GM19328 (cell line): ENCODE measurements around the gene CFAP107.
"Not testable (repeated sequence)": the region's sequence is repeated elsewhere in the genome, so short reads cannot be mapped to it uniquely, and the experiment has no call there.

Experiments used
- ATAC-seq: cut with Tn5 transposase; IDR thresholded peaks from one replicate; pipeline ENCODE4 v1.9.1; 2021; ENCODE audit warnings: mild to moderate bottlenecking, moderate library complexity; ENCODE audit not compliant: unreplicated experiment

CFAP107 gene, protein sequence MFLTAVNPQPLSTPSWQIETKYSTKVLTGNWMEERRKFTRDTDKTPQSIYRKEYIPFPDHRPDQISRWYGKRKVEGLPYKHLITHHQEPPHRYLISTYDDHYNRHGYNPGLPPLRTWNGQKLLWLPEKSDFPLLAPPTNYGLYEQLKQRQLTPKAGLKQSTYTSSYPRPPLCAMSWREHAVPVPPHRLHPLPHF

DNA sequence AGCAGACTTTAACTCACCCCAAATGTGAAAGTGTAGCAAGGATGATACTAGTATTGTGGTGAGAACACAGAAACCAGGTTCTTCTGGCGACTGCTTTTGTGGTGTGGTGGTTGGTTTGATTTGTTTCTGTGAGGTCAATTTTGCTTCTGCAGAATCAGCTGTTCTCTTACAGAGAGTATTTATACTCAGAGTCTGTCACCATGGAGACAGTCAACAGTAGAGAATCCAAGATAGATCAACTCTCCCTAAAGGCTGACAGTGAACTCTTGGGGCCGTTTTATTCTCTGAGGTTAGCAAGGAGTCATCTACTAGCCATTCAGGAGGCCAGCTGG is at the start of gene CFAP107:
Gene CFAP107 (plus strand): TSS at position 209 of the 332 bp plus-strand sequence. CDS start 231 bp downstream, outside the sequence.
- ATAC-seq = no peak

DNA sequence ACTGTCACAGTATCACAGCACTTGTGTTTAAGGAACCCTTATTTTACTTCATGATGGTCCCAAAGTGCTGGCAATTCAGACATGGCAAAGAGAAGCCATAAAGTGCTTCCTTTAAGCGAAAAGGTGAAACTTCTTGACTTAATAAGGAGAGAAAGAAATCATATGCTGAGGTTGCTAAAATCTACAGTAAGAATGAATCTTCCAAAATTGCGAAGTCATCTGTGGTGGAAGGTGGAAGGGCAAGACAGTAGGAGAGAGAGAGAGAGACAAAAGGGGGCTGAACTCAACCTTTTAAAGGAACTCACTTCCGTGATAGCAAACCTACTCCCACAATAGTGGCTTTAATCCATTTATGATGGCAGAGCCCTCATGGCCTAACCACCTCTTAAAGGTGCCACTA is 49.3 kb upstream of the CFAP107 start:
- no peak for ATAC-seq

DNA sequence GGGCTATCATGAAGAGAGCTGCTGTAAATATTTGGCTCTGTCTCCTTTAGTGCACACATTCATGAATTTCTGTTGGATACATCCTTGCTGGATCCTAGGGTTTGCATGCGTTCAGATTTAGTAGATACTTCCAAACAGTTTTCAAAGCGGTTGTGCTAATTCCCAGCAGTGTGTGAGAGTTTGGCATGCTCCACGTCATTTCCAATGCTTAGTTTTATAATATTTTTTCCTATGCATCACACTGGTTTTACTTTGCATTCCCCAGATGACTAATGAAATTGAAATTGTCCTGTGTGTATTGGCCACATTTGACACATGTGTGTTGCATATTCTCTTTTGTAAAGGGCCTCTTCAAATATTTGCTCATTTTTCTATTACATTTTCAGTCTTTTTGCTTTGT is 48.6 kb upstream of the CFAP107 start:
- ATAC-seq = no peak

DNA sequence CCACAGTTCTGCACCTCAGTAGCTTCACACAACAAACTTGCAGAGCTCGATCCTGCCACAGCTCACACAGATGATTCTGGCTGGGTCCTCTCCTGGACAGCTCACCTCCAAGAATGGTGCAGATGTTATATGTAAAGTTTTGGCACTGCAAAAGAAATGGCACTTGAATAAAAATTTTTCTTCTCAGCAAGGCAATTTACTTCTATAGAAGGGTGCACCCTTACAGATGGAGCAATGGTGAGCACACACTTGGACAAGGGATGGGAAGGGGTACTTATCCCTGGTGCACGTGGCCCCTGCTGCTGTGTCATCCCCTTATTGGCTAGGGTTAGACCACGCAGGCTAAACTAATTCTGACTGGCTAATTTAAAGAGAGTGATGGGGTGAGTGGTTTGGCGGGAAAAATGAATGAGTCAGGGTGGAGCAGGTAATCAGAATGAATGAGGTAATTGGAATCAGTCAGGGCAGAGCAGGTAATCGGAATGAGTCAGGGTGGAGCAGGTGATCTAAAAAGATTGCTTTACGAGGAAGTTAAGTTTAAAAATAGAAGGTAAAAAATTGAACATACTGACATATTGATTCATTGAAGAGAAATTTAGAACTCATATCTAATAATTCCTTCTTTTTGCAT is 42.1 kb upstream of the CFAP107 start:
- no peak for ATAC-seq

DNA sequence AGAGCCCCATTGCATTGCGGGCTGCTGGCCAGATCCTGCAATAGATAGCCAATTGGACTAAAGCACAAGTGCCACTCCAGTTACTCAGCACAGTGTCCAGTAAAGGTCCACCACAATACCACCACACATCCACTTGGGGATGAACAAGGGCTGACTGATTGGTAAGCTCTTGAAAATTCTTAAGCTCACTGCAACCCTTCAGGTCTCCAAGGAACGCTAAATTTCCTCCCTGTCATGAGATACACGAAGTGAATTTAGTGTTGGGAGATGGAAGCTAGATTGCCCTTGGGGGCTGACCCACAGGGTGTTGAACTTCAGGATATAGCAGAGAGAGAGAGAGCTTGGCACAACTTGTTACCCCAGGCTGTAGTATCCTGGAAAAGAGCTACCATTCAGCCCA is 39.9 kb upstream of the CFAP107 start:
- ATAC-seq = no peak

DNA sequence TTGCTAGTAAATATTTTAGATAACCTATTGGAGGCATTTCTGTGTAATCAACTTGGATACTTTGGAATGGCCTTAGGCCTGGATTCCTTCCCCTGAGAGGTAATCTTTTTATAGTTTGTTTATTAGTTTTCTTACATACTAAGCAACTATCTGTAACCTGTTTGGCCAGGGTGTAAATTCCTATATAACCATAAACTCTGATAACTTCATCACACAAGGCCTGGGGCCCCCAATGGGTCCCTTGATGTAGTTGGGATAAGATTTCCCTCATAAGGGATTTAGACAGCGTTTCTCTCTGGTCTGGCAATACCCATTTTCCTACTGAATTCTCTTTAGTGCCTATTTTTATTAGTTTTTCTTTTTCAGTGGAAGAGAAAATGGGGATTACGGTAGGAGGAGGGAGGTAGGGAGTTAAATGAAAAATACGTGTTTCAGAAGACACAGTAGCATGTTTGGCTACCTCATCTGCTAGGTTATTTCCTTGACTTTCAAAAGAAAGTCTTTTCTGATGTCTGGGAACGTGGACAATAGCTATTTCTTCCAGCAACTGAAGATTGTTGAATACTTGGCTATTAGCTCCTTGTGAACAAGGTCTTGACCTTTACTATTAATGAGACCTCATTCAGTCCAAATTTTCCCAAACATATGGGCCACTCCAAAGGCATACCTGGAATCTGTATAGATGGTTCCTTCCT is 37.5 kb upstream of the CFAP107 start:
- no peak for ATAC-seq

DNA sequence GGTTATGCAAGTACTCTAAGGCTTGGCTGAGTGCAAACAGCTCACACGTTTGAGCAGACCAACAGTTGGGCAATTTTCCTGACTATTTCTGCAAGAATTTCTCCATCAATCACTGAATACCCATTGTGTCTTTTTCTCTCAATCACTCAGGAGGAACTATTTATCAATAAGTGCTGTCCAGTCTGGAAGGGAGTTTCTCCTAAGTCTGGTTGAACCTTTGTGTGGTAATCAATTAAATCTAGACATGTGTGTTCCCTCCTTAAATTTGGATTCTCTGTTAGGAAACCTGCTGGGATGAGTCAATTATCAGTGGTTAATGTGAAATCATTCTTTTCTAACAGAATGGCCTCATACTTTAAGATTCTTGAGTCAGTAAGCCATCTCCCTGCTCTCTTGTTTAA is 36.9 kb upstream of the CFAP107 start:
- no peak for ATAC-seq

DNA sequence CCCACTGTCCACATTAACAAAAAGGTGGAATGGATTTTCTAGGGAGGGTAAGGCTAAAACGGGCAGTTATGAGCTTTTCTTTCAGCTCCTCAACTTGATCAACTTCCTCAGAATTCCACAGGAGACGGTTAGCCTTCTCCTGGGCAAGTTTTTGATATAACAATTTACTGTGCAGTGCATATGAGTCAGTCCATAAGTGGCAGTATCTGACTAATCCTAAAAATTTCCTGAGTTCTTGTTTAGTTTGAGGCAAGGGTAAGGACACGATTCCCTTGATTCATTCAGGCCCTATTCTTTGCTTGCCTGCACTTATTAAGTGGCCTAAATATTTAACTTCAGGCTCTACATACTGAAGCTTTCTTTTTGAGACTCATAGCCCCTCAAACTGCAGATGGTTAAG is 36.3 kb upstream of the CFAP107 start:
- no peak for ATAC-seq

DNA sequence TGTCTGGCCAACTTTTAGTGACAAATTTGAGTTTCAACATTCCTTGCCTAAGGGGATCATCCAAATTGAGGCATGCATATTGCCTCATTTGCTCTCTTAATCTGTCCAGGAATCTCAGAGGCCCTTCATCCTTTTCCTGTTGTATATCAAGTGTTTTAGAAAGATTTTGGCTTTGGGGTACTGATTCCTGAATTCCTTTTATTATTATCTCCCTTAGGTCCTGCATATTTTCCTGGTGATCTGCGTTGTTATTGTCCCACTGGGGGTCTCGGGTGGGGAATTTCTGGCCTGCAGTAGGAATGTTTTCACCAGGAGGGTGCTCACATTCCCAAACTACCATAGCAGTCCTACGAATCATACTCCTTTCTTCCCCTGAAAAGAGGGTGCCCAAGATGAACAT is 34.5 kb upstream of the CFAP107 start:
- ATAC-seq = no peak

DNA sequence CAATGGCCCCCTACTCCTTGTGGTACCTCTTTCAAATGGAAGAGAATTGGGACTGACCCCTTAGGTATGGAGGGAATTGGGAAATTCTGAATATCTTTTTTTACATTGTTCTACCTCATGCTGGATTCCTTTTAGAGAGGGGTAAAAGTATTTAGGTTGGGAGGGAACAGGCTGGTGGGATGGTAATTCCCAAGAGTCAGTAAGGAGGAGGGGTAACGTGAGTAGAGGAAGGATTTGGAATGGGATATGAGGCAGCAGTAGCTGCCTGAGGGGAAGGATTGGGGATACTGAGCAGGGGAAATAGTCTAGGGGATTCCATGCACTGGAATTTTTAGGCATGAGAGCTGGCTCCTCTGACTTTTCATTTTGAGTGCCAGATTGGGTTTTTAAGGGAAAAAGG is 33.9 kb upstream of the CFAP107 start:
- ATAC-seq = no peak

DNA sequence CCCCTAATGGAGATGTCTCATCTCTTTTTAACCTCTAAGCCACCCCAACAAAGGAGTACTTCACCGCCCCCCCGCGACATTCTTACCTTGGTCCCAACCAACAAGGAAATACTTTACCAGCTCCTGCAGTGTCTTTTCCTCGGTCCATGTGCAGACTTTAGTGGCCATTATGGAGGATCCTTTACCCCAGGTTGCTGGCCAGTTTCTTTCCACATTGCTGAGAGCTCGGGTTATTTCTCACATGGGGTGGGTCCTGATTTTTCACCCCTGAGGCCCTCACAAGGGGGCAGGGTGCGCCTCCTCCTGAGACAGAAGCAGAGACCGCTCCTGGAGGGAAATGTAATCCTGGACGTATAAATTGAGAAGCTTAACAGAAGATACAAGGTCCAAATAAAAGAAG is 33.1 kb upstream of the CFAP107 start:
- ATAC-seq = no peak

DNA sequence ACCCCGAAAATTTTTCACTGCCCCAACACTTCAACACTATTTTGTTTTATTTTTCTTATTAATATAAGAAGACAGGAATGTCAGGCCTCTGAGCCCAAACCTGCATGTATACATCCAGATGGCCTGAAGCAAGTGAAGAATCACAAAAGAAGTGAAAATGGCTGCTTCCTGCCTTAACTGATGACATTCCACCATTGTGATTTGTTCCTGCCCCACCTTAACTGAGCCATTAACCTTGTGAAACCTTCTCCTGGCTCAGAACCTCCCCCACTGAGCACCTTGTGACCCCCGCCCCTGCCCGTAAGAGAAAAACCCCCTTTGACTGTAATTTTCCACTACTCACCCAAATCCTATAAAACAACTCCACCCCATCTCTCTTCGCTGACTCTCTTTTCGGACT is 32.3 kb upstream of the CFAP107 start:
- not testable (repeated sequence) for ATAC-seq

DNA sequence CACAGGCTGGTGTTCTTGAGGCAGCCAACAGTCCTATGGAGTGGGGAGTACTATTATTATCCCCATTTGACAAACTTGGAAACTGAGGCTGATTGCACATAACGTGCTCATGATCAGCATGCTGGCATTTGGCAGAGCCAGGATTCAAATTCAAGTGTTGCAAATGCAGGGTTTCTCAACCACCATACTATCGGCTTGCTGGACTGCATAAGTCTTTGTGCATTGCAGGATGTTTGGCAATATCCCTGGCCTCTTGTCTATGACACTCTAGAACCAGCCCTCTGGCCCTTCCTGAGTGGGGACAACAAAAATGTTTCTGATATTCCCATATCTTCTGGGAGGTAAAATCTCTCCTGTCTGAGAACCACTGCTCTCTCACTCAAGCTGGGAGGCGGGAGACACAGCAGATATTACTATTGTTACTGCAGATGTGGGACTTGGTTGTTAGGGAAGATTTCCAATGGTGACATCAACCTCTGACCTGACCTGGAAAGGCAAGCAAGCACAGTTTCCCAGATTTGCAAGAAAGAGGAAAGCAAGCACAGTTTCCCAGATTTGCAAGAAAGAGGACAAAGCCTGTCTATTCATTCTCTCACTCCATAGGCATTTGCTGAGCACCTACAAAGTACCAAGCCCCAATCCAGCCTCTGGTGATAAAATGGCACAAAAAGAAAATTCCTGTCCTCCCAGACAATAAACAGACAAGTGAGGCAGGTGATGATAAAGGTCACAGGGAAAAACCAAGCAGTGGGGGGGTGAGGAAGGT is 31.1 kb upstream of the CFAP107 start:
- ATAC-seq = no peak

DNA sequence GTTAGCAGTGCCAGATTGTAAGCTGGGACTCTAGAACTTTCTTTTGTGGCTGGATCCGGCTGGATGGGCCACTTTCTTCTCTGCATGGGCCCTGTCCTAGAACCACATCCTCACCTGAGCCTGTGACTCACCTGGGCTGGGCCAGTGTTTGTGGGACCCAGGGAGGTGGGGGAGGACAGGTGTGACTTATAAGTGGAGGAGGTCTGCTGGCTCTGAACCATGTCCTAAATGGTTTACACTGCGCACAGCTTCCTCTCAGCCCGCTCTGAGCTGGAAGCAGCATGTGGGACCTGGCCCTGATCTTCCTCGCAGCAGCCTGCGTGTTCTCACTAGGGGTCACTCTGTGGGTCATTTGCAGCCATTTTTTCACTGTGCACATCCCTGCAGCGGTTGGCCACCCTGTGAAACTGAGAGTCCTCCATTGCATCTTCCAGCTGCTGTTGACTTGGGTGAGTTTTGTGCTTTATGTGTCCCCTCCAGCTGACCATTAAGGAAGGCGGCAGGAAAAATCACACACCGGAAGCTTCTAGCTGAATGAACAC is 30.0 kb upstream of the CFAP107 start, which contains the start of gene AADACL3:
Gene AADACL3 (plus strand): TSS at position 215 of the 542 bp plus-strand sequence. CDS start 67 bp downstream, at position 282.
- no peak for ATAC-seq

DNA sequence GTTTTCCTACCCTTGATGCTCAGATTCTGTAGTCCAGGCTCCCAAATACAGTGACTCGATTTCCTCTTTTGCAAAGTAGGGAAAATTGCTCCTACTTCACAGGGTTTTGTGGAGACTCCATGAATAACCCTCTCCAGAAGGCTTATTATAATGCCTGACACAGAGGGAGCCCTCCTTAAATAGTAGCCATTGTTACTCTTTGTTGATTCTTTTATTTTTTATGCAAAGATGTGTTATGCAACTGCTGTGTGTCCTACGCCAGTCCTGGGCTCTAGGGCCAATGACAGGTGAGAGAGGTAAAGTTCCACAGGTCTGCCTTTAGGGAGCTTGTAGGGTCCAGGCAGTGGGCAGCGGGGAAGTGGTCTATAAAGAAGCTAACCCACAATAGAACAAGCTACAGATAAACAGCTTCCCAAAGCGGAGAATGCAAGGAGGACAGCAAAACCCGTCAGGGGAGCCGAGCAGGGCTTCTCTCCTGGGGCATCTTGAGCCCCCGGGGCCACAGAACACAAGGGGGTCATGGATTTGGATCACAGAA is 28.6 kb upstream of the CFAP107 start:
- no peak for ATAC-seq

DNA sequence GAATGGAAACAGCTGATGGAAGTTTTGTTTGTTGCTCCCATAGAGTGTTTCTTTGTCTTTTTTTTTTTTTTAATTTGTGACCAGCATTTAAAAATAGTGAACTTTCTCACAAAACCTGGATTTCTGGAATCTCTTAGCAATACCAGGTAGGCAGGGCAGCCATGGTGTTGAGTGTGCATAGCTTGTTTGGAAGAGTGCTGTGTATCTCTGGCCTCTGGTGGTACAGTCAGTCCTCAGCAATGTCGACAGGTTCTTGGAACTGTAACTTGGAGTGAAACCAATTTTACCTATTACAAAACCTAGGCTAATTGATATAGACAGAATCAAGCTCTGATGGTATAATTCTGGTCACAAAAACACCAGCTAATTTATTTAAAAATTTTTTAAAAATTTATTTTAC is 23.4 kb upstream of the CFAP107 start:
- ATAC-seq = no peak

DNA sequence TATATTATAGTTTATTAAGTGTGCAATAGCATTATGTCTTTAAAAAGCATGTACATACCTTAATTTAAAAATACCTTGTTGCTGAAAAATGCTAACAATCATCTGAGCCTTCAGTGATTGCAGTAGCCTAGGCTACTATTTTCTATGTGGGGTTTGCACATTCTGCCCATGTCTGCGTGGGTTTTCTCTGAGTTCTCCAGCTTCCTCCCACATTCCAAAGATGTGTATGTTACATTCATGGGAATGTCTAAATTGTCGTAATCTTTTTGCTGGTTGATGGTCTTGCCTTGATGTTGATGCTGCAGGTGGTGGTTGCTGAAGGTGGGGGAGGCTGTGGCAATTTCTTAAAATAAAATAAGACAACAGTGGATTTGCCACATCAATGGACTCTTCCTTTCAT is 17.6 kb upstream of the CFAP107 start:
- ATAC-seq = no peak

DNA sequence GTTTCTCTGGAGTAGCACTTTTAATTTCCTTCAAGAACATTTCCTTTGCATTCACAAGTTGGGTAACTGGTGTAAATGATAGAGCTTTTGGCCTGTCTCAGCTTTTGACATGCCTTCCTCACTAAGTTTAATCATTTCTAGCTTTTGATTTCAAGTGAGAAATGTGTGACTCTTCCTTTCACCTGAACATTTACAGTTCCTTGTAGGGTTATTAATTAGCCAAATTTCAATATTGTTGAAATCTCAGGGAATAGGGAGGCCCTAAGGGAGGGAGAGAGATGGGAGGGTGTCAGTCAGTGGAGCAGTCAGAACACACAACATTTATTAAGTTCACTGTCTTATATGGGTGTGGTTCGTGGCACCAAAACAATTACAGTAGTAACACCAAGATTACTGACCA is 15.8 kb upstream of the CFAP107 start:
- no peak for ATAC-seq

DNA sequence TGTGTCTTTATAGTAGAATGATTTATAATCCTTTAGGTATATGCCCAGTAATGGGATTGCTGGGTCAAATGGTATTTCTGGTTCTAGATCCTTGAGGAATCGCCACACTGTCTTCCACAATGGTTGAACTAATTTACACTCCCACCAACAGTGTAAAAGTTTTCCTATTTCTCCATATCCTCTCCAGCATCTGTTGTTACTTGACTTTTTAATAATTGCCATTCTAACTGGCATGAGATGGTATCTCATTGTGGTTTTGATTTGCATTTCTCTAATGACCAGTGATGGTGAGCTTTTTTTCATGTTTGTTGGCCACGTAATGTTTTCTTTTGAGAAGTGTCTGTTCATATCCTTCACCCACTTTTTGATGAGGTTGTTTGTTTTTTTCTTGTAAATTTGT is 14.9 kb upstream of the CFAP107 start:
- not testable (repeated sequence) for ATAC-seq

DNA sequence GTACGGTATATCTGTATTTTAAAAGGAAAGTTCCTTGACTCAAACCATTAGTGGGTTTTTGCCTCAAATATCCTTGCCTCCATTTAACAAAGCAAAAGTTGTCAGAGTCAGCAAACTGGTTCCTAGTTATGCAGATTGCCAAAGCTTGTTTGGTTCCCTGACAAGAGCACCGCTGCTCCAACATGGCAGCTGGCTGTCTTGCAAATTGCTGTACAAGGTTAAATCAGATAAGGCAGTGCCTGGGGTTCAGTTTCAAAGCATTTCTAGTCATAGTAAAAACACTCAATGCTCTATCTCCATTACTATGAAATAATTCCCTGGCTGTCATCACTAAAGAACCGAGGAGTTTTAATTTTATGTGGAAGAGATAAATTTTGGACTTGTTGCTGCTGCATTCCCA is 11.3 kb upstream of the CFAP107 start:
- no peak for ATAC-seq

DNA sequence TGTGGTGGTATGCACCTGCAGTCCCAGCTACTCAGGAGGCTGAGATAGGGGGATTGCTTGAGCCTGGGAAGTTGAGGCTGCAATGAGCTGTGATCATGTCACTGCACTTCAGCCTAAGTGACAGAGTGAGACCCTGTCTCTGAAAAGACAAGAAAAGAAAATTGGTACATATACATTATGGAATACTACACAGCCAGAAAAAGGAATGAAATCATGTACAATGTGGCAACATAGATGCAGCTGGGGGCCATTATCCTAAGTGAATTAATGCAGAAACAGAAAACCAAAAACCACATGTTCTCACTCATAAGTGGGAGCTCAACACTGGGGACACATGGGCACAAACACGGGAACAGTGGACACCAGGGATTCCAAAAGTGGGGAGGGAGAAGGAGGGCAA is 7.1 kb upstream of the CFAP107 start:
- ATAC-seq = no peak
